HG02981 (cell line): ENCODE measurements around the gene FKBP5.
"Not testable (repeated sequence)": the region's sequence is repeated elsewhere in the genome, so short reads cannot be mapped to it uniquely, and the experiment has no call there.

Source experiments
- ATAC-seq: cut with Tn5 transposase; IDR thresholded peaks from one replicate; pipeline ENCODE4 v1.9.1; 2021; ENCODE audit warnings: mild to moderate bottlenecking, moderate library complexity; ENCODE audit not compliant: unreplicated experiment

The FKBP5 gene

GRCh38 chr6:35592178-35592577 is 96.5 kb downstream of the FKBP5 start:
- ATAC-seq: no peak

GRCh38 chr6:35590622-35591066 is 98.1 kb downstream of the FKBP5 start:
- no peak for ATAC-seq

DNA sequence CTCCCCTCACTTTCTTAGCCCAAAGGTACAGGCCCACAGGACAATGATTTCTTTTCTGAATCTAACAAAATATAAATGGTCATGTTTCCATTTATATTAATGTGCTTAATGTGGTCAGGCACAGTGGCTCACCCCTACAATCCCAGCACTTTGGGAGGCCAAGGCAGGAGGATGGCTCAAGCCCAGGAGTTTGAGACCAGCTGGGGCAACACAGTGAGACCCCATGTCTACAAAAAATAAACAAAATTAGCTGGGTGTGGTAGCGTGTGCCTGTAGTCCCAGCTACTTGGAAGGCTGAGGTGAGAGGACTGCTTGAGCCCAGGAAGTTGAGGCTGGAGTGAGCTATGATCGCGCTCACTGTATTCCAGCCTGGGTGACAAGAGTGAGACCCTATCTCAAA is 98.8 kb downstream of the FKBP5 start:
- no peak for ATAC-seq

GRCh38 chr6:35589201-35589739 is 99.4 kb downstream of the FKBP5 start:
- ATAC-seq: no peak

DNA sequence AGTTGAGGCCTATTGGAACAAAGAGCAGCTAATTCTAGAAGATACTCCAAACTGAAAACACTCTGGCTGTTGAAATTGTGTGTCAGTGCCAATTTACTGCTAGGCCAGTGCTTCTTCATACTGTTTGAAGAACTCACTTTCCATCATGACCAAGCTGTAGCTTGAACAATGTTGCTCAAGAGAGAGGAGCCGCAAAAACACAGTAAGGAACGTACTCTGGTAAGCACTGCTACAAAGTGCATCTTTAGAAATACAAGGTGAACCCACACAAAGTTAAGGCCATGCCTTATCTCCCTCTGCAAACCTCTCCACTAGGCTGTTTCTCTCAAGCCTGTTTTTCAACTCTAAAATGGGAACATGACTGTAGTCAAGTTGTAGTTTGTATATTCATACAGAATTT is 101.5 kb downstream of the FKBP5 start:
- no peak for ATAC-seq

- no peak for ATAC-seq
Observed at GRCh38 chr6:35586542-35586941, 102.2 kb downstream of the FKBP5 start.

GRCh38 chr6:35585658-35586057 is 103.1 kb downstream of the FKBP5 start:
- no peak for ATAC-seq

DNA sequence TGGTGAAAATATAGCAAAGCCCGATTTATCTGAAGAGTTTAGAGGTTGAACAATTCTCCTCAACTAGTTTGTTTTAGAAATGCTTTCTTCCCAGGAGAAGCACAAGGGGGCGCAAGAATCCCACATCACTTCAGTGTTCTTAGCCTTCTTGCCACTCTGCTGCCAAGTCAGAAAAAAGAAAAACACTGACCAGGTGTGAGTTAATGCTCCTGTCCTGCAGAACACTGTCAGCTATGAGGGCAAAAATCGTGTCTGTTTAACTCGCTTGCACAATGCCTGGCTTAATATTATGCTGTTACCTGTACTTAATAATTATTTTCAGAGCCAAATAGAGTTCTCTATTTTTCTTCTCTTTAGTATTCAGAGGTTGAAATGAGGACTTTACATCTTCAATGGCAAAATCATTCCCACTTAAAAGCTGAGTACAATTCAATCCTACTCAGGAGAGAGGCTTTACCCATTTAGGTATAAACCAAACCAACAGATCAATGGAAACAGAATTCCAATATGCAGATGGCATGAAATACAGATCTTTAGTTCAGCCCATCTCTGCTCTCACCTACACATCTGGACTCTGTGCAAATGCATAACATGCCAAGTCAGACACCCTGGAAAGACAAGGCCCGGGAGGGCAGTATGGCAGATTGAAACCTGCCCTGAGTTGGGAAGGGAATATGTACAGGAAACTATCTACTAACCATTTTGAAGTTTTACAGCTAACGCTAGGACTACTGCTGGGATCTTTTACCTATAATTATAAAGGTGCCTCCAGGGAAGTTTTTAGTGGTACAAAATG is 104.6 kb downstream of the FKBP5 start:
- no peak for ATAC-seq

GRCh38 chr6:35582315-35582714 is 106.4 kb downstream of the FKBP5 start:
- ATAC-seq: no peak

DNA sequence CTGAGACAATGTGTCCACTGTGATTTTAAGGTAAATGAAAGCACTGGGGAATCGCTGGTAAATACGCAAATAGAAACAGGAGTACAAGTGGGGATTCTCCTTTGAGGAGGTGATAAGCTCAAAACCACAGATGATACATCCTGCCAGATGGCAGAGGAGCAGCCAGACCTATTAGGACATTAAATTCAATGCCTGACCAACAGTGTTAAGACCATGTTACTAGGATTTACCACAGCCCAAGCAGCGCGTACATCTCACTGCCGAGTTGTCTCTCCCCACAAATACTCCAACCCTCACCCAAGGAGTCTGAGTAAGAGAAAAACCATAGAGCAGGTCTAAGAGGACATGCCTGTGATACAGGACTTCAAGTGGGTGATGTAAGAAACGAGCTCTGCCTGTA is 107.1 kb downstream of the FKBP5 start:
- no peak for ATAC-seq

DNA sequence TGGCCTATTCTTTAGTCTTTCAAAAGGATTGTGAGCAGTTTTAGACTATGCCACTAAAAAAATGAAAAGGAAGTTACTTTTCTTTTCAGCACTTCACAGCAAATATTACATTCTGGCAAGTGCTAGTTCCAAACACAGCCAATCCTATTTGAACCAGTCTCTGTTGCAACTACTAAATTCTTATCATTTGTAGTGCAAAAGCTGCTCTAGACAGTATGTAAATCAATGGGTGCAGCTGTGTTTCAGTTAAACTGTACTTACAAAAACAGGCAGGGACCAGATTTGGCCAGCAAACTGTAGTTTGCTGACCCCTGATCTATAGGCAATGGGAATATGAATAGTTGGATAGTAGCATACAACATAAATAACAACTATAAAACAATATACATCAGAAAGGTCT is 107.9 kb downstream of the FKBP5 start:
- no peak for ATAC-seq

GRCh38 chr6:35576682-35577081 is 112.0 kb downstream of the FKBP5 start:
- no peak for ATAC-seq

DNA sequence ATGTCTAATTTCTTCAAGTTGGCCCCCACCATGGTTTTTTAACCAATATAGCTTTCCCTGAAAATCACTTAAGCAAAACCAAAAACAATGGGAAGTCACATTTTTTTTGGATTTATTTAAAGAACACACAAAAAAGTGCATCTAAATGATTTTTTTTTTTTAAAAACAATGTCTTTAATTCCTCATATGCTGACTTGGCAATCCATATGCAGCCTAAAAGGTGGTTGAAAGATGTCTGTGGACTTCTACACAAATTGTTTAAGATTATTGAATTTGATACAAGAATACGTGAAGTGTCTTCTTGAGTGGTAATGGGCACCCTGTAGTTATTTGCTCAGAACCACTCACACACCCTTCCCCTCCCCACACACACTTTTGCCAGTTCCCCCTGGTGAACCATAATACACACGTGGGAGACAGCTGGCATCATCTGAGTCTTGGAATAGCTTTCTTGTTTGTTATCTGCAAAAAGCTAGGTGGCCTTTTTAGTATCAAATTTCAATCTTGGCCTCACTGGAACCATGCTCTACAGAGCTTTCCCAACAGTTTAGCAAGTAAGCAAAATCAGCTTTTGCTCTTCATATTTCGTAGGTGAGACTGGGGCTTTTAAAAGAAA is 115.1 kb downstream of the FKBP5 start:
- no peak for ATAC-seq

- ATAC-seq: not testable (repeated sequence)
Observed at GRCh38 chr6:35570885-35571330, 117.8 kb downstream of the FKBP5 start.

DNA sequence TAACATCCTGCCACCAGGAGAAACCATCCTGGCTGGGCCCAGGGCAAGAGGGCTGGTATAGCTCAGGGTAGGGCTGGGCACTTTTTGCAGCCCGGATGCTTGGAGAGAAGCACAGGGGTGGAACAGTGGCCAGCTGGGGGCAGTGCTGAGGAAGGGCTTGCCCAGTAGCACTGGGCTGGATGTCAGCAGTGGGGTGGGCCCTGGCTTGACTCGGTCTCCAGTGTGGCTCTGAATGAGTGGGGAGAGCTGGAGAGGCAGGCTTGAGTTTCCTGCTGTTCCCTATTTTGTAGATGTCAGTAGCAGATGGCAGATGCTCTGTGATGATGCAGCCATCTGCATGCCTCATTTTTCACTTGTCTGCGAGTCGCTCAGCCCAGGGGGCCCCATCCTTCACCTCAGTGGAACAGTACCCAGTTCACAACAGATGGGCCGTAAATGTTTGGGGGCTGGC is 119.7 kb downstream of the FKBP5 start:
- ATAC-seq: no peak

DNA sequence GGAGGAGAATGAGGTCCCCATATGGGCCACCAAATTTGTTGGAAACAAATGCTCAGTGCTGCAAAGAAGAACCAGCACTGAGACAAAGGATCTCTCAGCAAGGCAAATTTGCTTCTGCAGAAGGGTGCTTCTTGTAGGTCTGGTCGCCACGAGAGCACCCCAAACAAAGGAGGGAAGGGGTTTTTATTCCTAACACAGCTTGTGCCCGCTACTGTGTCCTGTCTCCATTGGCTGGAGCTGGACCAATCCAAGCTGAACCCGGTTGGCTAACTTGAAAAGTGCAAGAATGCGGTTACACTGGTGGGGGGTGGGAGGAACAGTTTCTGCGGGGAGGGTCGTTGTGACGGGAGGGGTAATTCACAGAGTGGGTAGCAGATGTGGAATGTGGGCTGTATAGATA is 121.9 kb downstream of the FKBP5 start:
- no peak for ATAC-seq

DNA sequence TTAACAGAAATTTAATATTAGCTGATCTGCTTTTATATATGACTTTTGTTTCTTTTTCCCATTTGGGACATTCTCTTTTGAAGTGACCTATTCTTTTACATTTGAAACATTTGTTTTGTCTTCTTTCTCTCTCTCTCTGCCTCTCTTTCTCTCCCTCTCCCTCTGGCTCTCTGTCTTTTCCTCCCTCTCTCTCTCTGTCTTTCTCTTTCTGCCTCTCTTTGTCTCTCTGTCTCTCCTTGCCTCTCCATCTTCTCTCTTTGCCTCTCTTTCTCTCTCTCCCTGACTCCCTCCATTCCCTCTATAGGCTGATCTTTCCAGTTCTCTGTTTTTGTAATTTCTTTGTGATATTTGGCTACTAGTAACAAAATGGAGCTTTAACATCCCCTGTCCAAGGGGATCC is 124.0 kb downstream of the FKBP5 start:
- no peak for ATAC-seq

DNA sequence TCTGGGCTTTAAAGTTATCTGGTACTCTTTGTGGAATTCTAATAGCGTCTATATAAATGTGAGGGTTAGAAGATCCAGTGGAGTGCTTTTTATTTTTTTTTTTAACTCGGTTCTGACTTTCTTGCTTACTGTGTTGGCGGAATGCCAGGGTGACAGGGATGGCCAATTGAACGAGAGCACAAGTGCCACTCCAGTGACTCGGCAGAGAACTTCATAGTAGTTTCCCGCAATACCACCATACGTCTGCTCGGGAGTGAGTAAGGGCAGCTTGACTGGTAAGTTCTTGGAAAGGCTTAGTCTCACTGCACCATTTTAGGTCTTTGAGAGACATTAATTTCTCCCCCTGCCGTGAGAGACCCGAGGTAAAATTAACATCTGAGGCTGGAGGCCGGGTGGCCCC is 126.7 kb downstream of the FKBP5 start:
- ATAC-seq: no peak

DNA sequence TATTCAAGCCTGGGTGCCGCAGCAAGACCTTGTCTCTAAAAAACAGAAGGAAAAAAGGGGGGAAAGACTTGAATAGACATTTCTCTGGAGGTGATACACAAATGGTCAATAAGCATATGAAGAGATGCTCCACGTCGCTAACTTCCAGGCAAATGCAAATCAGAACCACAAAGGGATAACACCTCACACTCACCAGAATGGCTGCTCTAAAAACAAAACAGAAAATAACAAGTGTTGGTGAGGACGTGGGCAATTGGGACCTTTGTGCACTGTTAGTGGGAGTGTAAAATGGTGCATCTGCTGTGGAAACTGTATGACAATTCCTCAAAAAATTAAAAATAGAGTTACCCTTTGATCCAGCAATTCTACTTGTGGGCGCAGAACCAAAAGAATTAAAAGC is 127.6 kb downstream of the FKBP5 start:
- ATAC-seq: no peak

DNA sequence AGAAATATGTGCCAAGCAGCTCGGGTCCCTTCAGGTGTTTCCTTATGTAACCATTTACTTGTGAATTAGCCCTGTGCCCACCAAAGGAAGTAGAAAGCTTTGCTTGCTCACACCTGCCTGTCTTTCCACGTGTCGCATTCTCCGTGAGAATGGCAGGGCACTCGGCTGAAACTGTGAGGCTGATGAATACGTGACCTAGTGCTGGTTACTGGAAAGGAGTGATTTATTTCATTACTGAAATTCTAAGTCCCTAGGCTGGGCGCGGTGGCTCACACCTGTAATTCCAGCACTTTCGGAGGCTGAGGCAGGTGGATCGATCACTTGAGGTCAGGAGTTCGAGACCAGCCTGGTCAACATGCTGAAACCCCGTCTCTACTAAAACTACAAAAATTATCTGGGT is 130.1 kb downstream of the FKBP5 start:
- ATAC-seq: no peak

DNA sequence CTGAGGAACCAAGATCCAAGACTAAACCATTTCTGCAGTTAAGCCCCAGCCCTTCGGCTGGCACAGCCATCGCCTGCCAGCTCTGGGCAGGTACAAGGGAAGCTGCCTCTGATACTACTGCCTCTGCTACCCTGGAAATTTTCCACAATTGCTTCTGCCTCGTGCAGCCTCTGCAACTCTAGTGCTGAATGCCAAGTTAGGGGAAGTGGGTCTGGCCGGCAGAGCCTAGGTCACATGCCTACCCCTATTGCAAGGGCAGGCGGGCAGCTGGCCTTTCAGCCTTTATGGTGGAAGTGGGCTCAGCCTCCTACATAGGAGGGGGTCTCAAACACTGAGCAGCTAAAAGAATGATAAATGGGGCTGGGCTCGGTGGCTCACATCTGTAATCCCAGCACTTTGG is 131.5 kb downstream of the FKBP5 start:
- ATAC-seq: no peak

DNA sequence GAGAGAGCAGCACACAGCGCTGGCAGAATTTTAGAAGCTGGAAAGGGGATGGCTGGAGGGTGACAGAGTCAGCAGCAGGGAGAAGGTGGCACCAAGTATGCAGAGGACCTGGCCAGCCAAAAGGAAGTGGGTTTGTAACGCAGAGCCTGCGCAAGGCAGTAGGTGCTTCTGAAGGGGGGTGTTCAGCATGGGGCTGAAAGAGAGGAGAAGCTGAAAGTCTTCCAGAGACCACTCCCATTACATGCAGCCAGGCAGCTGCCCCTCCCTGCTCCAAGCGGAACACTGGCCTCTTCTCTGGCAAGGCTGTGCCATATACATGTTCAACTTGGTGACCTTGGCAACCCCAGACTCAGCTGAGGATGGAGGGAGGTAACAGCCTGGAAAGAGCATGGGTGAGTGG is 133.9 kb downstream of the FKBP5 start:
- no peak for ATAC-seq
